HG03469 (cell line): ENCODE data around the gene GRIK4.

Experiments used
- ATAC-seq: cut with Tn5 transposase; IDR thresholded peaks from one replicate; pipeline ENCODE4 v1.9.1; 2021; ENCODE audit warnings: mild to moderate bottlenecking, moderate library complexity, moderate number of reproducible peaks; ENCODE audit not compliant: unreplicated experiment

The GRIK4 gene

GRCh38 chr11:120801801-120802689 is 290.5 kb downstream of the GRIK4 start:
- ATAC-seq: no peak

GRCh38 chr11:120805960-120806555 is 294.5 kb downstream of the GRIK4 start:
- ATAC-seq: no peak

GRCh38 chr11:120807414-120808150 is 296.0 kb downstream of the GRIK4 start:
- ATAC-seq: no peak

DNA sequence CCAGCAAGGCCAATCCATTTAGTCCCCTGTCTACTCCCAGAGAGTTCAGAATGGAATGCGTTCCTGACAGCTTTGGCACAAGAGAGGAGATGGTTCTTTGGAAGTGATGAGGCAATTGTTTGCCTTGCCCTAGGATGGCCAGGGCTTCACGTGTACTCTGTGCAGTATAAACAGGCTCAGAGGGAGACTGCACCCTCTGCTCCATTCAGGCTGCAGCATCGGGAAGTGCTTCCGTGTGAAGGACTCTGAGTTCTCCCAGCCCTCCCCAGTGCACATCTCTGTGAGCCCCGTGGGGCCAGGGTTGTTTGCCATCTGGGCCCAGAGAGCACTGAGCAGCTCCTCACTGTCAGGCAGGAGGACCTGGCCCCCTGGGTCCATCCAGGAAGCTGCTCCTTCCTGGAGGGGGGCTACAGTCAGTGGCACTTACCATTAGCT is 297.1 kb downstream of the GRIK4 start:
- no peak for ATAC-seq

DNA sequence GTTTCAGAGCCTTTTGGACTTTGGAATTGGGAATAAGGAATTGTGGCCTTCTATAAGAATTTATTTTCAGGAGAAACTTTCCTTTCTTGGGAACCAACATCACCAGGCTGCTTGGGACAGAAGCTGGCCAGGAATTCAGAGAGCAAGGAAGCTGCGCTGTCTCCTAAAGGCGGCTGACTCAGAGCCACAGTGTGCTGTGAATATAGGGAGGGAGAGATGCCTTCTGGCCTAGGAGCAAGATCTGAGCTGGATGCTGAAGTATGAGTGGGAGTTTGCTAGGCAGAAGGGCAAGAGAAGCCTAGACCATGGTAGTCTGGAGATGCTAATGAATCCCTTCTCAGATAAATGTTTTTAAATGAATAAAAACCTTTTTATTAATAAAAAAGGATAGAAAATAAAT is 298.7 kb downstream of the GRIK4 start:
- ATAC-seq: no peak

- ATAC-seq: no peak
Observed at GRCh38 chr11:120811199-120811598, 299.7 kb downstream of the GRIK4 start.

DNA sequence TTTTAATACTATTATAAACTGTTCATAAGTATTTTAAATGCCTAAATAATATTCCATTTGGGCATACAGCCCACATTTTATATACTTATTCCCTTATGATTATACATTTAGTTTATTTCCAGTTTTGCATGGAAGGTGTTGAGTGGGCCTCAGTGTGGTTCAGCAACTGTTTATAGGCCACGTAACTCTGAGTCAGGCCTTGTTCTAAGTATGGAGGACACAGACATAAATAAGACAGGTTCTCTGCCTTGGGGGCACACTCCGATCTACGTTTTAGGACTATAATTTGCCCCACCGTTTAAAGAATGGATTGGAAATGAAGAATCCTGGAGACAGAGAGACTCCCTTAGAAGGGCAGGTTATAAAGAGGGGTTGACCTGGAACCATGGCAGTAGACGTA is 300.2 kb downstream of the GRIK4 start:
- no peak for ATAC-seq

DNA sequence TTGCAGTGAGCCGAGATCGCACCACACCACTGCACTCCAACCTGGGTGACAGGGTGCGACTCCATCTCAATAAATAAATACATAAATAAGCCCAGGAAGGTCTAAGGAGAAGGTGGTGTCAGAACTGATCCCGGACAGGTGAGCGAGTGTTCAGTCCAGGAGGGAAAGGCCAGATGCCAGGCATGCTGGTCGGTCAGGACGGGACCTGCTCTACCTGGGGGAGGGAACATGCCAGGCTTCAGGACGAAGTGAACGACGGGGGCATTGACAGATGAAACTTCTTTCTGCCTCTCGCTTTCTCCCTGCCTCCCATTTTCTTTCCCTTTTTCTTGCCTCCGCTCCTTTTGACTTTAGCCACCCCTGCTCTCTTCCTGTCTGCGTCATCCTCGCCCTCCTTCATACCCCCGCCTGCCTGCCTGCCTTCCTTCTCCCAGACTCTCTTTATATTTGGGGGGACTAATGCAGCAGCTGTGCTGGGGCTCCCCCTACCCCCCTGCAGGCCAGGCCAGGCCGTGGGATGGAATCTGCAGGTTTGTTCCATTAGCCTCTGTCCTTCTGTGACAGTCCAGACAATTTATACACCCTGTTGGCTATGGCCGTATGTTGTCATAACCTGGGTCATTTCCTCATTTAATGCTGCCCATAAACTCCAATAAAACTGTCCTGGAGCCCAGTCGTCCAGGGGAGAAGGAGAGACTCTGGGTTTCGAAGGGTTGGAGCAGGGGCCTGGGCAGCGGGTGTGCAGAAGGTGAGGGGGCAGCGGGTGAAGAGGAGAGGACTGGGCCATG is 303.2 kb downstream of the GRIK4 start:
- ATAC-seq: no peak

- ATAC-seq: no peak
Observed at GRCh38 chr11:120815319-120816100, 304.0 kb downstream of the GRIK4 start.

GRCh38 chr11:120816176-120816575 is 304.6 kb downstream of the GRIK4 start:
- no peak for ATAC-seq

GRCh38 chr11:120816711-120817110 is 305.2 kb downstream of the GRIK4 start:
- no peak for ATAC-seq

DNA sequence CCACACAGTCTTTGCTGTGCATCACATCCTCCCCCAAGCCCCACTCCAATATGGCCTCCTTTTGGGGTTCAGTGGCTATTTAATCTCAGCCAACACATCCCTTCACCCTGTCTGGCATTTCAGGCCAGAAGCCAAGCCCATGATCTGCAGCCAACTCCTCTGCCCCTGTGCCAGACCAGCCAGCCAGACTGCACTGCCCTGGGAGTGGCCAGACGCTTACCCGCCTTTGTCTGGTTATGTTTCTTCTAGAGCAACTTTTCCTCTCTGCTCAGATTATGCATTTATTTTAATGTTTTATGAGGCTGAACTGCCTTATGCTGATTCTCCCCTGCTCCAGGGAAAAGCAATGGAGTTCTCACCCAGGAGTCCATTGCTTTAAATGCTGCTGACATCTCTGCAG is 305.6 kb downstream of the GRIK4 start:
- ATAC-seq: no peak

GRCh38 chr11:120818097-120818496 is 306.5 kb downstream of the GRIK4 start:
- ATAC-seq: no peak

GRCh38 chr11:120819003-120819402 is 307.5 kb downstream of the GRIK4 start:
- ATAC-seq: no peak

- no peak for ATAC-seq
Observed at GRCh38 chr11:120819437-120820365, 308.2 kb downstream of the GRIK4 start.

GRCh38 chr11:120823159-120823558 is 311.6 kb downstream of the GRIK4 start:
- ATAC-seq: no peak

DNA sequence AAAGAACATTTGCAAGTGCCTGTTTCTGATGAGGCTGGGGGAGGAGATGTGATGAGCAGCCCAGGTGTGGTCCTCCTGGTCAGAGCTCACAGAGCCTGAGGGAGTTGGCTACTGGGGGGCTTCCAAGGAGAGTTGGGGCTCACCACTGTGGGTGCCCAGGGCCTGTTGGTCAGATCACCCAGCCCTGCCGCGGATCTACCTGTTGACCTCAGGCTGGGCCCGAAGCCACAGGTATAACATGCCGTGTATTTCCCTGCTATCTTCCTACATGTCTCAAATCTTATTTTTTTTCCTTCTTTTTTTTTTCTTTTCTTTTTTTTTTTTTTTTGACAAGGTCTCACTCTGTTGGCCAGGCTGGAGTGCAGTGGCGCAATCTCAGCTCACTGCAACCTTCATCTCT is 312.7 kb downstream of the GRIK4 start:
- no peak for ATAC-seq

GRCh38 chr11:120827198-120827597 is 315.6 kb downstream of the GRIK4 start:
- ATAC-seq: no peak

- no peak for ATAC-seq
Observed at GRCh38 chr11:120827820-120828219, 316.3 kb downstream of the GRIK4 start.
